ENCODE results near the gene KCNMB2.
"Not testable (repeated sequence)": the region's sequence is repeated elsewhere in the genome, so short reads cannot be mapped to it uniquely, and the experiment has no call there.

KCNMB2 gene

DNA sequence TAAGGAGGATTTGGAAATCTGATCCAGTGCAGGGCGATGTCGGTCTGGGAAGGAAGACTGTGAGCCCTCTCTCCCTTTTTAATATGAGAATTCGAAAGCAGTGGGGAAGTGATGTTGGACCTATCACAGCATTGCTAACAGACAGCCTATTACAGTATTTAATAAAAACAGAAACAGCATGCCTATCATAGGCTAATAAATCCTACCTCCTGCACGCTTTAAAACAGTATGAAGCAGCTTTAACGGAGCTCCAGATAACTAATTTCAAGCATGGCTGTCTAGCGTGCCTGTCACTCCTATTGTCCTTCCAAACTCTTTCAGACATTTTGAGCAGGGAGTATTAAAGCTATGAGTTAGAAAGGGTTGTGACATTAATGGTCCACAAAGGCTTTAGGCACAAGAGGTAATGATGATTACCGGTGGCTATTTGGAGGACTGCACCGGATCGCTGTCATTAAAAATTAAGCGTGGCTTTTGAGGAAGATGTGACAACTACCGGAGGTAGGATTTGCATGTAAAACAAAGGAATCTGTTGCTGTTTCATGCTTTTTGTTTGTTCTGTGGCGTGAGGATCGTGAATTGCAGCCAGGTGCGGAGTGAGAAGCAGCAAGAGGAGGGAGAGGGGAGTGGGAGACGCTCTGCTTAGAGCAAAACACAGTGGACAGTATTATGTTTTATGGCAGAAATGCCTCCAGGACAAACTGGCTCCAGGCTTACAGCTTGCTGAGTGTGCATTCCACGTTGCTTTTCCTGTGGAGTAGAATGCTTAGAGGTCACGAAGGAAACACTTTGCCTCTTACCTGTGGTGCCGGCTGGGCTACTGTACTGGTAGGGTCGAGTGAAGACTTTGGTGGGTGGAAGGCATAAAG lies at the start of gene KCNMB2:
TSS of gene KCNMB2 (plus strand) at position 226 of the 869 bp plus-strand sequence.
- no peak for DNase-seq (ENCODE audit: low read depth)

DNA sequence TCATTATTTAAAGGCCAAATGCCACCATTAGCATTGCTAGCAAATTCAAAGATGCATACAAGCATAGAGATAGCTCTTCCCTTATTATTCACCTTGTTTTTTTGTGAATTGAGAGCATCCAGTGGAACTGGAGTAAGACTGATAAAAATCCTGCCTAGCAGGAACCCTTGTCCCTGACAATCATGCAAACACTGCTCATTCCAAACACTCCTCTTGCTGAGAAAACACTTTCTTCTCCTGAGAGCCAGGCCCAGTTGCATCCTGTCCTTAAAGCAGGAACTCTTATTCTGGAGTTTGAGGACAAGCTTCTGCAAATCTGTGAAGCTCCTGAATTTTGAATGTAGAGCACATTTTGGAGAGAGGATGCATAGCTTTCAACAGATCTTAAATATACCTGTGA lies 49.3 kb upstream of the KCNMB2 start:
- no peak for DNase-seq (ENCODE audit: low read depth)

DNA sequence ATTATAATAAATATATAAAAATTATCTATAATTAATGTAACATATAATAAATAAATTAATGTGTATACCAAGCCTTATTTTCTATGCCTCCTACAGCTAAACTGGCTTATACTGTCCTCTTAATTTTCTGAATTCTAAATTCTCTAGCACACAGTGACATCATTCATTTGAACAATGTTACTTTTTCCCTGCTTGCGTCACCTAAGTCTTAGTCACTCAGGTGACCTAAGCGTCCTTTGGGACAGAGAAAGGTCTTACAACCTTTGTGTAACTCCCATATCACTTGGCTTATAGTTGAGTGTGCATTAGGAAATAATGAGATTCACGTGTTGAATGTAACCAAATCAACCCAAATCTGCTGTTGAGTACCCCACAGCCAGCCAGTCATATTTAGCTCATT lies 48.5 kb upstream of the KCNMB2 start:
- DNase-seq (ENCODE audit: low read depth): no peak

DNA sequence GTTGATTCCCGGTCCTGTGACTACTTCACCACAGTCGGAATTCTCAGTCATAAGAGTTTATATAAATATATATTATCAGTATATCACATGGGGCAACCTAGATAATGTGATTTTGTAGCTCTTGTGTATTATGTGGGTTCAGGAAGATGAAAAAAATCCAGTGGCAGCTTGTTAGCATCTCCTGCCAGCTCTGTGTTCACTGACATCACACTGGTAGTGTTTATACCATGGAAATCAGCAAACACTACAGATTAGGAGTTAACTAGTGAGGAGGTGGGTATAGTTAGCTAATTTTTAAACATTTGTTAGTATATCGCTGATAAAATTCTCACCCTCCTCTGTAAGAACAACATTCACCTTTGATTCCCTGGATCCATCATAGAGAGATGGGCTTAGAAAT lies 44.5 kb upstream of the KCNMB2 start:
- DNase-seq (ENCODE audit: low read depth): no peak

DNA sequence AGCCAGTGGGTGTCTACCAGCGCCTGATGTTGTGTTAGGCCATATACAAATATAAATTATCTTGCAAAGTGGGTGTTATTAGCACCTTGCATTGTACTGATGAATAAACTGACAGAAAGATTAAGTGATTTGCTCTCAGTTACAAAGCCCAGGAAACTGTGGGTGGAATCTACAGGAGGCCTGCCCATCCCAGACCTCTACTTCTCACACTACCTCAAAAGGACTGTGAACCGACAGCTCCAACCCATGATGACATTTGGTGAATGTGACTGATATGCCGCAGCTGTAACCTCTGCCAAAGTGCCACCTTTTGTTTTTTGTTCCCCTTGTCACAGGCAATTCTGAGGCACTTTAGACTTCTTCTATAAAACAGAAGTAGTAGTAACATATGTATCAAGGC lies 43.7 kb upstream of the KCNMB2 start:
- DNase-seq (ENCODE audit: low read depth): no peak

DNA sequence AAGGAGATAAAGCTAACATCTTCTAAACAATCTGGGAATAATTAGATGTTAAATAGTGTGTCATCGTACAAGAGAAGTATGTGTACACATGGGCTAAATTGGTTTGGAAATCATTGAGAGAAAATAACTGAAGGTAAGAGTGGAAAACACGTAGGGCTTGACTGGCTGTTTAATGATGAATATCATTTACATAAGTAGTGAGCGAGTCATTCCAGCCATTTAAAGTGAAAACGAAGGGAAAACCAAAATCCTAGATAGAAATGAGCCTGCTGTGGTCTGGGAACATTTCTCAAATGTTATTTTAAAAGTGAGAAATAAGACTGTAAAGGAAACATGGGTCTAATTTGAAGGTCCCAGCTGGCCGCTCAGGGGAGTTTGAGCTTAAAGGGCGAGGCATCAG lies 41.9 kb upstream of the KCNMB2 start:
- DNase-seq (ENCODE audit: low read depth): no peak

DNA sequence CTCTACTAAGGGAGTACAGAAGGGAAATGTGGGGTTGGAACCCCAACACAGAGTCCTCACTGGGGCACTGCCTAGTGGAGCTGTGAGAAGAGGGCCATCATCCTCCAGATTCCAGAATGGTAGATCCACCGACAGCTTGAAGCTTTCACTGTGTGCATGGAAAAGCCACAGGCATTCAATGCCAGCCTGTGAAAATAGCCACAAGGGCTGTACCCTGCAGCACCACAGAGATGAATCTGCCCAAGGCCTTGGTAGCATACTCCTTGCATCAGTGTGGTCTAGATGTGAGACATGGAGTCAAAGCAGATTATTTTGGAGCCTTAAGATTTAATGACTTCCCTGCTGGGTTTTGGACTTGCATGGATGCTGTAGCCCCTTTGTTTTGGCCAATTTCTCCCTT lies 39.3 kb upstream of the KCNMB2 start:
- no peak for DNase-seq (ENCODE audit: low read depth)

DNA sequence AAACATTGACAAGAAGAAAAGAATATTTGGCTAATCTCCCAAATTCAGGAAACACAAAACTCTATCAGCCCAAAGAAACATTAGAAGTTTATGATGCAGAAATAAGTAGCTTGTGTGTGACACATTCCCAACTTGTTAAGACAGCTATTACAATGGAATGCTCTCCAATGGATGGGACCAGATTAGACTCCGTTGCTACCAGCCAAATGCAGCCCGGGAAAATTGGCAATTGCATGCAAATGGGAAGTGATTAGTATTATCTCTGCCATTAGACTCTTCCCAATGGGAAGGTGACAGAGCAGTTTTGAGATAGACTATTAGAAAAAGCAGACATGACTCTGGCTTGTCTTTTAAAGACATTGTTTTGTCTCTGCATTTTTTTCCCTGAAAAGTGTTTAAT lies 37.4 kb upstream of the KCNMB2 start:
- no peak for DNase-seq (ENCODE audit: low read depth)

DNA sequence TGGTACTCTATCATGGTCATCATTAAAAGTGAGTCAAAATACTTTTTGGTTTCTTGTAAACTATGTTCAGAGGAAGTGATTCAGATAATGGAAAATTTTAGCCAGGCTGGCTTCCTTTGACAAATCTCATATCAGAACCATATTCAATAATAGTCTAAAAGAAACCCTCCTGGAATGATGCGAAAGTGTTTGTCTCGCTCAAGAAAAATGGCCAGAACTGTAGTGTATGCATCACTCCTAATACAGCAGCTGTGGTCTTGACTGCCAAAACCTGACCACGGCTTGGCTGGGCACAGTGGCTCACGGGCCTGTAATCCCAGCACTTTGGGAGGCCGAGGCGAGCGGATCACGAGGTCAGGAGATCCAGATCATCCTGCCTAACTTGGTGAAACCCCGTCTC lies 35.6 kb upstream of the KCNMB2 start:
- DNase-seq (ENCODE audit: low read depth): no peak

DNA sequence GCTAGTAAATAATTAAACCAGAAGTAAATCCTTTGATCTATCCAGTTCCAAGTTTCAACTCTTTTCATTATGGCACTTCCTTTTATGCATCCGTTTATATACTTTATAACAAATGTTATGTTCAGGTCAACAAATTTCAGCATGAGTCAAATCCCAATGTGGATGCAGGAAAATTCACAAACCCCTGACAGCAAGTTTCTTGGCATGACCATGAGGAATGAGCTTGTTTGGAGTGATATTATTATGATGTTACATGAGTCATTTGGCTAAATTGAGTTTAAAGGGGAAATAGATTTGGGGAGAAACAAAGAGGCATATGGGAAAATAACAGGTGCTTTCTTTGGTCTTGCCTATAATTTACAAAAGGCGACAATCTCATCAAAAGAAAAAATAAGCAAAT lies 32.1 kb upstream of the KCNMB2 start:
- DNase-seq (ENCODE audit: low read depth): no peak

DNA sequence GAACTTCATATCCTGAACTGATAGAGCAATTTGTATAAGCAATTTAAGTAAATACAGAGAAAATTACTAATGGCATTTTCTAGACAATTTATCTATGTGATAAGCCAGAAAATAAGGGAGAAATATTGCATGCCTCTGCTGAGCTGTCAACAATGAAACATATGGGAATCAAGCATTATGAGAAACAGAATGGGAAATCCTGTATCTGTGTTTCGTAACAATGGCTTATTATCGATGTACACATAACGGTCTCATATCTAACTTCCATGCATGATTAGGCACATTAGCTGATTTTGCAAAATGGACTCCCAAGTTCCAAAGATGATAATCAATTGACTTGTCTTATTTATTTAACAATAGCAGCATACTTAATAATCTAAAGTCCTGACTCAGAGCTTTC lies 30.4 kb upstream of the KCNMB2 start:
- no peak for DNase-seq (ENCODE audit: low read depth)

DNA sequence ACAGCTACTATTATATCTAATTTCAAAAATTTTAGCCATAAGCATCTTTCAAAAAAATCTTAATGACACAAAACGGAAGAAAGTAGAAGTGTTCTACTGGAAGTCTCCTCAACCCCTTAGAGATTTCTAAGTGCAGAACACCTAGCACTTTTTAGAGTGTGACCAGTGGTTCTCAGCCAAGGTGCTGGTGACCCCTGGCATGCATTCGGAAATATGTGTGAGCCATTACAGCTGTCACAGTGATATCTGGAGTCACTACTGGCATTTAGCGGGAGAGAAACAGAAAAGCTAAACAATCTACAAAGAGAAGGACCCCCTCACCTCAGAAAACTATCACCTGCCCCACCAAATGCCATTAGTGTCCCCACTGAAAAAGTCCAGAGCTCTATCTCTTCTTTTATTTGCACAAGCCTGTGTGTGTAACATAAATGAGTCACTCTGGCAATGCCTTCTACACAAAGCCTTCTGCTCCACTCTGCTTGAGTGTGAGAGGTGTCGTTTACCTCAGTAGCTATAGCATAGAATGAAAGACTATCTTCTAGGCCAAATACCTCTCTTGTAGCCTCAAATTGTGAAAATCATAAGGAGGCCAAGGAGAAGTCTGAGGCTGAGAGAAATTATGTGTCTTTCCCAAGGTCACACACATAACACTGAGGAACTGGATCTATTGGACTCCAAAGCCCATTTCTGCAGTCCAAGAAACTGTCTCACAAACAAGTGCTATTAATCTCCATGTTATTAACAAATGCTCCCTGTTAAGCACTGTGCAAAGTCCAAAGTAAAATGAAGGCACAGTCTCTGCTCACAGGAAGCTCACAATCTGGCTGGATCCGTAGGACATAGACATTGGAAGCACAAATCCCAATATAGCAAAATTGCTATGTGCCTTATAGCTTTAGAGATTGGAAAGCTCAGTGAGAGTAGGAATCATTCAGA lies 28.5 kb upstream of the KCNMB2 start:
- no peak for DNase-seq (ENCODE audit: low read depth)

DNA sequence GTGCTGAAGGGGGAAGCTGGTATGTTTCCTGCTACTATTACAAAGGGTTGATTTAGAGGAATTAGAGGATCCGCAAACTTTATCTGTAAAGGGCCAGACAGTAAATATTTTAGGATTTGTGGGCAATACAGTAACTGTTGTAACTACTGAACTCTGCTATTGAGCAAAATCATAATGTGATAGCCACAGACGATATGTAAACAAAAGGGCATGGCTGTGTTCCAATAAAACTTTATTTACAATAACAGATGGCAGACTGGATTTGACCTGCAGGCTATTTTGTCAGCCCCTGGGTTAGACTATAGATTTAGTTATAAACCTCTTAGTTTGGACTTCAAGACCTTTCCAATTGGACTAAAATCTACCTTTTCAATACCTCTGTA lies 27.8 kb upstream of the KCNMB2 start:
- DNase-seq (ENCODE audit: low read depth): no peak

DNA sequence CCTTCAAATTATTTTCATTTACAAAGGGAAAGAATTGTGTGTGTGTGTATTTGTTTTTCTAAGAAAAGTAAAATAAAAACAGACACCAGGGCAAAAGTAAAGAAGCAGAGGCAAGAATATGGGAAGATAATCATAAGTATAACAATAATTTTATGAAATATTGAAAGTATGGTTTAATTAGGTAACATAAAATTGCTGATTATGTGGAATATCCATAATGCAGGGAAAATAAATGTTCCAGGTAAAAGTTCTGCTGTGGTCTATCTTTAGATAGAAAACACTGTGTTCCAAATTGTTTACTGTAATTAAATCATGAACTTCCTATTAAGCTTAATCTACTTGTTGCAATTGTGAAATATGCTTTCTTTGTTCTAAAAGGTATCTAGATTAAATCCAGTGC lies 25.7 kb upstream of the KCNMB2 start:
- DNase-seq (ENCODE audit: low read depth): no peak

DNA sequence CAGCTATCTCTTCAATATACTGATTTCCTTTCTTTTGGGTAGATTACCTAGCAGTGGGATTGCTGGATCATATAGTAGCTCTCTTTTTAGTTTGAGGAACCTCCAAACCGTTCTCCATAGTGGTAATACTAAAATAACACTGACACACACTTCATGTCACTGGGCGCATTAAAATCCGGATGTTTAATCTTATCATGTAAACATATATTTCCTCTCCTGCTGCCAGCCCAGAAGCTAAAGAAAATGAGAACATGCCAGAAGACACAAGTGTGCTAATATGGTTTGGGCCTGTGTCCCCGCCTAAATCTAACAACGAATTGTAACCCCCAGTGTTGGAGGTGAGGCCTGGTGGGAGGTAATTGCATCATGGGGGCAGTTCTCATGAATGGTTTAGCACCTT lies 23.6 kb upstream of the KCNMB2 start:
- no peak for DNase-seq (ENCODE audit: low read depth)

DNA sequence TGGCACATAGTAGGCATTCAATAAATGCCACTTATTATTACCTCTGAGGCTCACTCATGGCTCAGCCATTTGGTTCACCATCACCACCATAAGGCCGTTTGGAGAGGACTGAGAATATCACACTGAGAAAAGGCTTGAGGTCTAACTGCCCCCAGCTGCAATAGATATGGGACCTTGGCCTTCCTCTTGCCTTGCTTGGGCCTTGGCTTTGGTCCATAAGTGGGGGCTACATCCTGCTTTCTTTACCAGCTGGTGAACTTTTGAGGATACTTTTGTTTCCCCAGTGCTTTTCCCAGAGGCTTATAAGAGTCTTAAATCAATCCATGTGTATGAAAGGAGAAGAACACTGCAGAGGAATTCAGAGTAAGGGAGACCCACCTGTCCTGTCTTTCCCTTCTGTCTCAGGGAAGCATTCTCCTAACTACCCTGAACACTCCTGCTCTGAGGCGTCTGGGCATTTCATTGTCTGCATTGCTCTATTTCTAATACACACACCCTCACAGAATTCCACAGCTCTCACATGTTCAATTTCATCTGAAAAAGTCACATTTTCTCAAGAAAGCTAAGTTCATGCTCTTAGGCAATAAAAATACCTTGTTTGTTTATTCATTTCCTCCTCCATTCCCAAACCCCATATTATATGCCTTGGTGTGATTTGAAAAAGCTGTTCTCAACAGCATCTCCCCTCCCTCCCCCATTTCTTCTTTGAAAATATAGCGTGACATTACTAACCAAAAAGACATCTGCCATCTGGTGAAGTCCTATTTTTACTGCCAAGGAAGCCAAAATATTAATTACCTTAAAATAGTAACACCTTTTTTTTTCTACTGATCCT lies 22.5 kb upstream of the KCNMB2 start:
- no peak for DNase-seq (ENCODE audit: low read depth)

DNA sequence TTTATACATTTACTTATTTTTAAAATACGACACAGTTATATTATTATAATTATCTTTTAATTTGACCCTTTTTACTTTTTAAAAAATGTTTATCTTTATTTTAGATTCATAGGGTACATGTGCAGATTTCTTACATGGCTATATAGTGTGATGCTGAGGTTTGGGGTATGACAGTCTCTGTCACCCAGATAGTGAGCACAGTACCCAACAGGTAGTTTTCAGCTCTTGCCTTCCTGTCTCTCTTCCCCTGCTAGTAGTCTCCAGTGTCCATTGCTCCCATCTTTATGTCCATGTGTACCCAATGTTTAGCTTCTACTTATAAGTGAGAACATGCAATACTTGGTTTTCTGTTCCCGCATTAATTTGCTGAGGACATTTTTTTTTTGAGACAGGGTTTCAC lies 21.8 kb upstream of the KCNMB2 start:
- no peak for DNase-seq (ENCODE audit: low read depth)

DNA sequence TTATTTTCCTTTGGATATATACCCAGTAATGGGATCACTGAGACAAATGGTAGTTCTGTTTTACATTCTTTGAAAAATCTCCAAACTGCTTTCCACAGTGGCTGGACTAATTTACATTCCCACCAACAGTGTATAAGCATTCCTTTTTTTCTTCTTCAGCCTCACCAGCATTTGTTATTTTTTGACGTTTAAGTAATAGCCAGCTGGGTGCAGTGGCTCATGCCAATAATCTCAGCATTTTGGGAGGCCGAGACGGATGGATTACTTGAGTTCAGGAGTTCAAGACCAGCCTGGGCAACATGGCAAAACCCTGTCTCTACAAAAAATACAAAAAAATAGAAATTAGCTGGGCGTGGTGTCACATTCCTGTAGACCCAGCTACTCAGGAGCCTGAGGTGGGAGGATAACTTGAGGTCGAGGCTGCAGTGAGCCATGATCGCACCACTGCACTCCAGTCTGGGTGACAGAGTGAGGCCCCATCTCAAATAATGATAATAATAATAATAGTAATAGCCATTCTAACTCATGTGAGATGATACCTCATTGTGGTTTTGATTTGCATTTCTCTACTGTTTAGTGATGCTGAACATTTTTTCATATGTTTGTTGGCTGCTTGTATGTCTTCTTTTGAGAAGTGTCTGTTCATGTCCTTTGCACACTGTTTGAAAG lies 21.0 kb upstream of the KCNMB2 start:
- DNase-seq (ENCODE audit: low read depth): not testable (repeated sequence)

DNA sequence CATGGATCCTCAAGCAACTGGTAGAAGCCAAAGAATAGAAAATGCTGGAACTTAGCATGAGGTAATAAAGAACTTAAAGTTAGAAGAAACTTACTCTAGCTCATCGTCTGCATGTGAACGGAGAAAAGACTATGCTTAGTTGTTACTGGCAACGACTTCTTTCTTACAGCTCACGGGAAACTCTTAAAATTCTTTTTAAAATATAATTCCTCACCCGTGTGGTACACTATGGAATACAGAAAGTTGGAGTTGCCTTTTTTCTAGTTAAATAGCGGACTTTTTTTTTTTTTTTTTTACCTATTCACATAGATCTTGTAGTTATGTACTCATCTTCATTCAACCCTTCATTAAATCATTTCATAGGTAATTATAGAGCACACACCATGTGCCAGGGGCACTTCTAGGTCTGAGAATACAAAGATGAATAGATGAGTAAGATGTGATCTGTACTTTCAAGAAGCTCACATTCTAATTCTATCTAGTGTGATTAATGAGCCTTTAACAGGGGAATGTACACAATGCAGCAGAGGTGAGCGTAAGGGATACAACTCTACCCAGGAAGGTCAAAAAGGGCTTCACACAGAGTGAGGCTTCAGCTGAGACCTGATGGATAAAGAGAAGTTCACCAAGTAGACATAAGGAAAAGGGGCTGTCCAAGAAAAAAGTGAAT lies 18.4 kb upstream of the KCNMB2 start:
- no peak for DNase-seq (ENCODE audit: low read depth)

DNA sequence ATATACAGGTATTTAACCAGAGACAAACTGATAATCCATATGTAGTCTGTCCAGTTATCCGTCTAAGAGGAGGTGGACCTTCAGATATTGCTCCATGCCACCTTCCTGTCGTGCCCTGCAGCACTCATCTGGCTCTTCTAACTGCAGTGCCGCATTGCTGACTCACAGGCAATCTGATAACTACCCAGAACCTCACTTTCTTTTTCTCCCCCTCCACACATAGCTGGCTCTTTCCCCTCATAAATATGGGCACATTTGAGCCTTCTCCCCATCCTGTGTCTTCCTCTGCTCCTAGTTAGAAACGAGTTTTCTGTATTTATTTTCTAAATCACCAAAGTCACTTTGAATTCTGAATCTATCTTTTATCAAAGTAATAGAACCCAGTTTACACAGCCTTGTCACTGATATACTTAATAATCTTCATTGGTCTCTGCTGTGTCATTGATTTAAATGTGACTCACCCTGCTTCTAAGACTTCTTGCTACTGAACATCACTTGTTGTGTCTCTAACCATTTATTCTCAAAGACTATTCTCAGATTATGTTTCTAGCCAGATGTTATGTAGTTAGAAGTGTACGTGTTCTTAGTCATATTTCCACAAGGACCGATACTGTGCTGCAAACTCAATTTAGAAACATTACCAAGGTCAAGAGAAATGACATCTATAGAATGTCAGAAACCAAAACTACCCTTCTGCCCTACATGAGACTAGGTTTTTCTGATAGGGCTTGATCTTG lies 17.4 kb upstream of the KCNMB2 start:
- DNase-seq (ENCODE audit: low read depth): no peak

Measured in stimulated activated CD8-positive, alpha-beta memory T cell treated with anti-CD3 and anti-CD28 coated beads, Interleukin-15, amount 100 ng/mL, for 1 hour (primary cell).